IPS-18a (cell line): Measurements from ENCODE around the gene RIC8B.
"Not testable (repeated sequence)": the region's sequence is repeated elsewhere in the genome, so short reads cannot be mapped to it uniquely, and the experiment has no call there.

ENCODE experiments used
- H3K27ac ChIP-seq: one replicate; pipeline ENCODE4 v1.5.1; 2013; ENCODE audit warnings: low read length
- H3K27me3 ChIP-seq: one replicate; pipeline ENCODE4 v1.6.1; 2013; ENCODE audit warnings: mild to moderate bottlenecking, low read length; ENCODE audit not compliant: control insufficient read depth, insufficient read depth
- H3K36me3 ChIP-seq: one replicate; pipeline ENCODE4 v1.6.1; 2013; ENCODE audit warnings: low read depth, low read length; ENCODE audit not compliant: control insufficient read depth
- H3K4me1 ChIP-seq: one replicate; pipeline ENCODE4 v1.6.1; 2013; ENCODE audit warnings: low read depth, low read length; ENCODE audit not compliant: control insufficient read depth
- H3K4me3 ChIP-seq: one replicate; pipeline ENCODE4 v1.5.1; 2013; ENCODE audit warnings: low read length
- H3K9ac ChIP-seq: one replicate; pipeline ENCODE4 v1.6.1; 2013; ENCODE audit warnings: mild to moderate bottlenecking, low read length, moderate library complexity
- H3K9me3 ChIP-seq: one replicate; pipeline ENCODE4 v1.6.1; 2013; ENCODE audit warnings: low read depth, low read length; ENCODE audit not compliant: control insufficient read depth

Gene RIC8B, protein sequence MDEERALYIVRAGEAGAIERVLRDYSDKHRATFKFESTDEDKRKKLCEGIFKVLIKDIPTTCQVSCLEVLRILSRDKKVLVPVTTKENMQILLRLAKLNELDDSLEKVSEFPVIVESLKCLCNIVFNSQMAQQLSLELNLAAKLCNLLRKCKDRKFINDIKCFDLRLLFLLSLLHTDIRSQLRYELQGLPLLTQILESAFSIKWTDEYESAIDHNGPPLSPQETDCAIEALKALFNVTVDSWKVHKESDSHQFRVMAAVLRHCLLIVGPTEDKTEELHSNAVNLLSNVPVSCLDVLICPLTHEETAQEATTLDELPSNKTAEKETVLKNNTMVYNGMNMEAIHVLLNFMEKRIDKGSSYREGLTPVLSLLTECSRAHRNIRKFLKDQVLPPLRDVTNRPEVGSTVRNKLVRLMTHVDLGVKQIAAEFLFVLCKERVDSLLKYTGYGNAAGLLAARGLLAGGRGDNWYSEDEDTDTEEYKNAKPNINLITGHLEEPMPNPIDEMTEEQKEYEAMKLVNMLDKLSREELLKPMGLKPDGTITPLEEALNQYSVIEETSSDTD

GRCh38 chr12:106774005-106774807, at the start of gene RIC8B:
RIC8B (plus strand) TSS chr12:106774682; CDS start chr12:106774746, 64 bp downstream.
- Histone ChIP-seq H3K9me3 (no peaks in the 10 kb centered on the region), H3K9ac (peak within 1 kb of the TSS; percentile 81), H3K36me3 (no peaks in the 10 kb centered on the region), H3K4me3 (peak within 1 kb of the TSS; percentile 75), H3K27ac (peak within 1 kb of the TSS; percentile 89), H3K4me1 (peaks cover 39% of the 10 kb centered on the region), H3K27me3 (no peaks in the 10 kb centered on the region)

GRCh38 chr12:106724934-106725333, 49.5 kb upstream of the RIC8B start:
- no peaks in the 10 kb centered on the region for H3K27me3 ChIP-seq
- H3K9ac ChIP-seq: no peak overlapping the region
- H3K4me1 ChIP-seq: peaks cover 12% of the 10 kb centered on the region
- no peaks in the 10 kb centered on the region for H3K36me3 ChIP-seq
- H3K27ac ChIP-seq: no peak overlapping the region
- H3K4me3 ChIP-seq: no peak overlapping the region
- no peaks in the 10 kb centered on the region for H3K9me3 ChIP-seq

DNA sequence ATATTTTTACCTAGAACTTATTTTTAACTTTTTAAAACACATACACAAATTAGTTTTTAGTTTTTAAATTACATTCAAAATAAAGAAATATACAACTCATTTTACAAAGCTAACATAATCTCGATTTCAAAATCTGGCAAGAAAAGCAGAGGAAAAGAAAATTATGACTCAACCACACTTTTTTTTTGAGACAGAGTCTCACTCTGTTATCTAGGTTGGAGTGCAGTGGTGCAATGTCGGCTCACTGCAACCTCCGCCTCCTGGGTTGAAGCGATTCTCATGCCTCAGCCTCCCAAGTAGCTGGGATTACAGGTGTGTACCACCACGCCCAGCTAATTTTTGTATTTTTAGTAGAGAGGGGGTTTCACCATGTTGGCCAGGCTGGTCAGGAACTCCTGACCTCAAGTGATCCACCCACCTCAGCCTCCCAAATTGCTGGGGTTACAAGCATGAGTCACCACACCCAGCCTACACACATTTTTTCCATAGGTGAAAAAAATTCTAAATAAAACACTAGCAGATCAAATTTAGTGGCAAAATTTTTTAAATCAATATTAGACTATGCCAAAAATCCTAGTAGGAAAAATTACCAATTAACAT, 47.8 kb upstream of the RIC8B start:
- not testable (repeated sequence) for H3K27me3 ChIP-seq, H3K27ac ChIP-seq, H3K9me3 ChIP-seq, H3K36me3 ChIP-seq, H3K9ac ChIP-seq, H3K4me3 ChIP-seq
- peaks cover 12% of the 10 kb centered on the region for H3K4me1 ChIP-seq

- Histone ChIP-seq H3K36me3 (no peaks in the 10 kb centered on the region), H3K4me1 (no peaks in the 10 kb centered on the region), H3K27me3 (no peaks in the 10 kb centered on the region), H3K4me3 (no peak overlapping the region), H3K27ac (no peak overlapping the region), H3K9ac (no peak overlapping the region), H3K9me3 (no peaks in the 10 kb centered on the region)
Observed at GRCh38 chr12:106729611-106730010, 44.9 kb upstream of the RIC8B start.

DNA sequence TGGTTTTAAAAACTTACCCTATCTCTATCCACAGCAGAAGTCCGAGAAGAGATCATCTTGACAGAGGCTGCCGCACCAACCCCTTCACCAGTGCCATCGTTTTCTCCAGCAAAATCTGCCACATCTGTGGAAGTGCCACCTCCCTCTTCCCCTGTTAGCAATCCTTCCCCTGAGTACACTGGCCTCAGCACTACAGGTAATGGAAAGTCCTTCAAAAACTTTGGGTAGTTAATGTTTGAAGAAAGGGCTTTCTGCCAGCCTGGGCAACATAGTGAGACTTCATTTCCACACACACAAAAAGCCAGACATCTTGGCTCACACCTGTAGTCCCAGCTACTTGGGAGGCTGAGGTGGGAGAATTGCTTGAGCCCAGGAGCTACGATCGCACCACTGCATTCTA, 41.6 kb upstream of the RIC8B start:
- Histone ChIP-seq H3K9ac (no peak overlapping the region), H3K4me1 (no peaks in the 10 kb centered on the region), H3K4me3 (no peak overlapping the region), H3K27me3 (no peaks in the 10 kb centered on the region), H3K9me3 (no peaks in the 10 kb centered on the region), H3K27ac (no peak overlapping the region), H3K36me3 (no peaks in the 10 kb centered on the region)

DNA sequence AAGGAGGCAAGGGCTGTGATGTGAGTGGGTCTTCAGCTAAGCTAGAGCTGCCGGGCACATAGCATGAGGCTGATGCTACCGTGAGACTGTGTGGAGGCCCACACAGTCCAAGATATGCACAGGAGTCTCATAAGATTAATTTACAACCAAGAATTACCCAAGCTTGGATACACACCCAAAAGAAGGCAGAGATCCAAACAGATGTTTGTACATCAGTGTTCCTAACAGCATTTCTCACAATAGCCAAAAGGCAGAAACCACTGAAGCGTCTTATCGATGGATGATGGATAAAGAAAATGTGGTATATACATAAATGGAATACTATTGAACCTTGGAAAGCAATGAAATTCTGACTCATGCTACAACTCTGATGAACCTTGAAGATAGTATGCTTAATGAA, 40.8 kb upstream of the RIC8B start:
- no peaks in the 10 kb centered on the region for H3K9me3 ChIP-seq
- no peaks in the 10 kb centered on the region for H3K36me3 ChIP-seq
- H3K27ac ChIP-seq: no peak overlapping the region
- no peaks in the 10 kb centered on the region for H3K27me3 ChIP-seq
- H3K9ac ChIP-seq: no peak overlapping the region
- no peaks in the 10 kb centered on the region for H3K4me1 ChIP-seq
- H3K4me3 ChIP-seq: no peak overlapping the region

- Histone ChIP-seq H3K4me1 (peaks cover 11% of the 10 kb centered on the region), H3K36me3 (no peaks in the 10 kb centered on the region), H3K9me3 (no peaks in the 10 kb centered on the region), H3K27me3 (no peaks in the 10 kb centered on the region), H3K27ac (no peak overlapping the region), H3K9ac (no peak overlapping the region), H3K4me3 (no peak overlapping the region)
Observed at GRCh38 chr12:106736051-106736957, 38.2 kb upstream of the RIC8B start.

DNA sequence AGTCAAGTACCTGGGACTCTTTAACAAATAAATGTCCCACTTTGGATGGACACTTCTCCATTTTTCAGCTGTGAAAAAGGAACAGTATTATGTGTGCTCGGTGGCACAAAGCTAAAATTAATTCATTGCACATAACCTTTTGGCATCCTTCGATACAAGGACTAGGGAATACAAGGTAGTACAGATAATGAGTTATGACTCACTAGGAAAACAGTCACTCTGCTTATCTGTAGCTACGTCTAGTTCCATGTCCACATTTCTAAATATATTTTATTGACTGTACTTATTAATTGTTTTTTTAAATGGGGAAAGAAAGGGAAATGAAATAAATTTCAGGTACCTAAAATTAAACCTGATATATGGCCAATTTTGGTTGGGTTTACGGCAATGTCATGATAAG, 35.2 kb upstream of the RIC8B start:
- H3K4me3 ChIP-seq: no peak overlapping the region
- H3K27me3 ChIP-seq: no peaks in the 10 kb centered on the region
- H3K9me3 ChIP-seq: no peaks in the 10 kb centered on the region
- H3K9ac ChIP-seq: no peak overlapping the region
- no peaks in the 10 kb centered on the region for H3K36me3 ChIP-seq
- H3K4me1 ChIP-seq: peaks cover 30% of the 10 kb centered on the region
- H3K27ac ChIP-seq: no peak overlapping the region

DNA sequence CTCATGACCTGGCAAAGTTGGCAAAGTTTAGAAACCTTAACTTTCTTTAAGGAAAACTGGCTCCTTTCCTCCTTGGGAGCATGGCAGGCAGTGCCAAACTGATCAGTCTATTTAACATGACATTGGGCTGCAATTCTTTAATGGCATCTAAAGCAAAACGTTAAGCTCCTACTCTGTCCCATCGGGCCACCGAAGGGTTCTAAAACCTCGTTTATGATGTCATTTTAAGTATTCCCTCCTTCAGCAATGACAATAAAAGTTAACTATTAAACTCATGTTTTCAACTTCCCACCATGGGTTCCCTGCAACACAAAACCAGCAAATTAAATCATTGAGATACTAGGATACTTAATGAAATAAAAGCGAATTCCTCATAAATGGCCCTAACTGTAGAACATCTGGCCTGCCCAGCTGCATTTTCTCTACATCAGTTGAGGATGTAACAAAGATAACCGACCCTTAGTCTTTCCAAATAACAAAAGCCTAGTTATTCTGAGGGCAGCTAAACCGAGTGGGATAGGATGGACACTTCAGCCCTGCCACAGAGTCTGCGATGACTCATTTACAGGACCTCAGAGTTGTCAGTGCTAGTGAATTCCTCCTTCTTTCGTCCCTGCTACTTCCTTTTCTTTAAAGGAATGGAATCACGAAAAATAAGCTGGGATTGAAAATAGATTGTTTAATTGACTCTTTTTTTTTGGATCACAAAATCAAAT, 34.5 kb upstream of the RIC8B start:
- Histone ChIP-seq H3K27ac (no peak overlapping the region), H3K27me3 (no peaks in the 10 kb centered on the region), H3K4me3 (no peak overlapping the region), H3K4me1 (peaks cover 34% of the 10 kb centered on the region), H3K9ac (no peak overlapping the region), H3K36me3 (no peaks in the 10 kb centered on the region), H3K9me3 (no peaks in the 10 kb centered on the region)

DNA sequence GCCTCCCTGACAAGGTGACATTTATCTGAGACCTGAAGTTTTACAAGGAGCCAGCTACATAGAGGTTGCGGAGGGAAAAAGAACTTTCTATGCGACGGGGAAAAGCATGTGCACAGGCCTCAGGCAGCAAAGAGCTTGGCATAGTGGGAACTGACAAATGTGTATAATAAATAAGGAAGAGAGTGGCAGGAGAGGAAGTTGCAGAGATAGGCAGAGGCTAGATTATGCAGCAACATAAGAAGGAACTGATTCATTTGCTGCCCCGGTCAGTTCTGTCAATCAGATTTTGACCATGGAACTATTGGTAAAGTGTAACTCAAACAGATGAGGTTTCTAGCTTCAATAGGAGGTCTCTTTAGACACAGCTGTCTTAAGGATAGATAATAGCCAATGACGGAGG, 33.7 kb upstream of the RIC8B start:
- no peaks in the 10 kb centered on the region for H3K9me3 ChIP-seq
- H3K9ac ChIP-seq: no peak overlapping the region
- peaks cover 34% of the 10 kb centered on the region for H3K4me1 ChIP-seq
- H3K4me3 ChIP-seq: no peak overlapping the region
- no peaks in the 10 kb centered on the region for H3K36me3 ChIP-seq
- H3K27me3 ChIP-seq: no peaks in the 10 kb centered on the region
- no peak overlapping the region for H3K27ac ChIP-seq
